Cerebellar nuclear complex (tissue), 1 donor: ENCODE results near the gene TMPRSS6.

ENCODE experiments used
- DNase-seq, 2 experiments: peaks; one replicate each; lab custom pipeline; 2025; lab: John Stamatoyannopoulos, UW

Gene TMPRSS6

DNA sequence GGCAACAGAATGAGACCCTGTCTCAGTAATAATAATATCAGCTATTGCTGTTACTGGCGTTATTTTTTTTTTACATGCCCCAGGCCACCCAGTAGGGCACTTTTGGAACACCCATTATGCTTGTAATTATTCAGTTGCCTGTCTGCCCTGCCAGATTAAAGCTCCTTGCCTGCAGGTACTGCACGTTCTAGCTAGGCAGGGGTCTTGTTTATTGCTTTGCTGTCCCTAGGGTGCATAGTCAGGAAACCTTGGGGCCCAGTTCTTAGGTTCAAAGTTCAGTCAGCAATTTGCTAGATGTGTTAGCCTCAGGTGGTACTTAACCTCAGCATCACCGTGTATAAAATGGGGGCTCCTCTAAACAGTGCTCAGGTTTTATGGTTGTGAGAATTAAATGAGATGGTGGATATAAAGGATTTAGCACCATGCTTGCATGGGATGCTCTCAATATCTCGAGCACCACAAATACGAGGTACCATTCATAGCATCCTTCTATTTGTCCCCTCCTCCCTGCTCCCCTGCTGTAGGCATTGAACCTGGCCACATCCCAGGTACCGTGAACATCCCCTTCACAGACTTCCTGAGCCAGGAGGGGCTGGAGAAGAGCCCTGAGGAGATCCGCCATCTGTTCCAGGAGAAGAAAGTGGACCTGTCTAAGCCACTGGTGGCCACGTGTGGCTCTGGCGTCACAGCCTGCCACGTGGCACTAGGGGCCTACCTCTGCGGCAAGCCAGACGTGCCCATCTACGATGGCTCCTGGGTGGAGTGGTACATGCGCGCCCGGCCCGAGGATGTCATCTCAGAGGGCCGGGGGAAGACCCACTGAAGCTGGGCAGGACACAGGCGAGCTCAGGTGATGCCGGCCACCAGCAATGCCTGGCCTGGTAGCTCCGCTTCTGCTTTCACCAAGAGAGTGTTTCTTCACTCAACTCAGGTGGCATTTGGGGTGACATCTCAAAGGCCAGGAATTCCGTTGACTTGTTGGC lies 80.5 kb downstream of the TMPRSS6 start:
- no peak for DNase-seq

DNA sequence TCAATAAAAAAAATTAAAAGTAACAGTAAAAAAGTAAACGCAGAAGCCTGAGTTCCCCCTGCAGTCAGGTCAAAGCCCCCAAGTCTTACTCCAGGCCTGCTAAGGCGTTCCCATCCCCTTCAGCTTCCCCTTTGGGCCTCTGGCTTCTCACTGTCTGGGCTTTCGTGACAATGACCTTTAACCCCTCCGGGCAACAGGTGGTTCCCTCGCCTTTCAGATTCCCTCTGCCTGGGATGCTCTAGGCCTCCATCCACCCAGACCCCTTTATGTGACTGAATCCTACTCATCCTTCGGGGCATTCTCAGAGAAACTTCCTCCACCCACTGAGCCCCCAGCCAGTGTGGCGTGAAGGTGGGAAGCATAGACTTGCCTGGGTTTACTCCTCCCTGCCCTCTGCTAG lies 82.0 kb downstream of the TMPRSS6 start:
- no peak for DNase-seq

DNA sequence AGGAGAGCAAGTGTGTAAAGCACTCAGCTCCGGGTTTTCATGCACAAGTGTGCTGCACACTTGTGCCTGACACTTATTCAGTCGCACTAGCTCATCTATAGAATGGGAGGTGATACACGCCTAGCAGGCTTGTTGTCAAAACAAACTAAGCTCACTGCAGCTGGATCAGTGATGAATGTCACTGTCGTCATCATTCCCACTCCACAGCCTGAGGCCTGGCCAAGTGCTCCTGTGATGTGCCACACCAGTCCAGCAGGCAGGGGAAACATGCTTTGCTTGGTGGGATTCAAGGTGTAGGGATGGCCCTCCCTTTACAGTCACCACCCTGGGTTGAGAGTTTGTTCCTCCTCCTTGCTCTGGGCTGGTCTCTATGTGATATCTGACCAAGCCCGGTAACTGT lies 83.2 kb downstream of the TMPRSS6 start:
- no peak for DNase-seq

DNA sequence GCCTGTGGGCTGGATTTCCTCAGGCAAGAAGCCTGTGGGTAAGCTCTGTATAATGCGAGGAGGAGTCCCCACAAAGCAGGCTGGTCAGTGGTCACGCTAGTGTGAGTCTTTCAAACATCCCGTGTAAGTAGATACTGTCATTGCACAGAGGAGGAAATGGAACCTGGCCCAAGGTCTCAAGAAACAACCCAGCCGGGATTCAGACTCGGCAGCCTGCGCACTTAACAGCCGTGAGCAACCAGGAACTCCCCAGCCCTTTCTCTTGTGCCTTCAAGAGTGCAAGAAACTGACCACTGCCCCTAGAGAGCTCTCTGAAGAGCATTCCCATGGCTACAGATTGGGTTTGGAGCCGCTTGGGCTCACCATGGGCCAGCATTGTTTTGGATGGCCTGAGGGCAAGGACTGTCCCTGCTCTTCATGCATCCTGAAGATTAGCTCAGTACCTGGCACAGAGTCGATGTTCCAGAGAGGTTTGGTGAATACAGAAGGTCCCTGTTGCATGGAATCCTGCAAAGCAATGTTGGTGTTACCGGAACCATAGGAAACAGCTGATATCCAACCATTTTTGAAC lies 83.9 kb downstream of the TMPRSS6 start:
- no peak for DNase-seq

DNA sequence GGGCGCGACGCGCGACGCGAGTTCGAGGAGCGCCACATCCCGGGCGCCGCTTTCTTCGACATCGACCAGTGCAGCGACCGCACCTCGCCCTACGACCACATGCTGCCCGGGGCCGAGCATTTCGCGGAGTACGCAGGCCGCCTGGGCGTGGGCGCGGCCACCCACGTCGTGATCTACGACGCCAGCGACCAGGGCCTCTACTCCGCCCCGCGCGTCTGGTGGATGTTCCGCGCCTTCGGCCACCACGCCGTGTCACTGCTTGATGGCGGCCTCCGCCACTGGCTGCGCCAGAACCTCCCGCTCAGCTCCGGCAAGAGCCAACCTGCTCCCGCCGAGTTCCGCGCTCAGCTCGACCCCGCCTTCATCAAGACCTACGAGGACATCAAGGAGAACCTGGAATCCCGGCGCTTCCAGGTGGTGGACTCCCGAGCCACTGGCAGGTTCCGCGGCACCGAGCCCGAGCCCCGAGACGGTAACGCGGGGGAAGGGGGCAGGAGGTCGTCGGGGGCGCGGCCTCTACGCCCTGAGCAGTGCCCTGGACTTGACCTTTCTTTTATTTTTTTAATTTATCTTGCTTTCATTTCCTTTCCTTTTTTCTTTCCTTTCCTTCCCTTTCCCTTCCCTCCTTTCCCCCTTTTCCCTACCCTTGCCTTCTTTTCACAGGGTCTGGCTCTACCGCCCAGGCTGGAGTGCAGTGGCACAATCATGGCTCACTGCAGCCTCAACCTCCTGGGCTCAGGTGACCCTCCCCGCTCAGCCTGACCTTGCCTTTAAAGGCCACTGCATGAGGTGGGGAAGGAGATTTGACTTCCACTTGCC lies 85.0 kb downstream of the TMPRSS6 start:
- no peak for DNase-seq

DNA sequence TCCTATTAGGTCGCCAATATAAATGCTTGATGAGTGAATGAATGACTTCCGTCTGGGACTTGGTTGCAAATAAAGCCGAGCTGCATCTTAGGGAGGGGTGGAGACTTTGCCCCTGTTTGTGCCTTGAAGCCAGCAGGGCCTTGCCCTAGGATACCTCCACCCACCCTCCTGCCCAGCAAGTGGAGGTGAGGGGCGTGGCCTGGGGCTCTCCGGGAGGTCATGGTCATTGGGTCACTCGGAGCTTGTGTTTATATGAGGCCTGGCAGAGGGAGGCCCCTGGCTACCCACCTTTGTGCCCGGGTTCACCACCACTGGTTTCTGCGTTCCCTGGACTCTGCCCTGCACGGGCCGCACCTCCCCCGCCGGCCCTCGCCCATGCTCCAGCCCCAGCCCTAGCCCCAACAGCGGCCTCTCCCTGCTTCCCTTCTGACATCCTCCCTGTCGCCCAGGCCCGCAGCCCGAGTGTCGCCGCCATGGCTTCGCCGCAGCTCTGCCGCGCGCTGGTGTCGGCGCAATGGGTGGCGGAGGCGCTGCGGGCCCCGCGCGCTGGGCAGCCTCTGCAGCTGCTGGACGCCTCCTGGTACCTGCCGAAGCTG lies 85.7 kb downstream of the TMPRSS6 start:
- no peak for DNase-seq

DNA sequence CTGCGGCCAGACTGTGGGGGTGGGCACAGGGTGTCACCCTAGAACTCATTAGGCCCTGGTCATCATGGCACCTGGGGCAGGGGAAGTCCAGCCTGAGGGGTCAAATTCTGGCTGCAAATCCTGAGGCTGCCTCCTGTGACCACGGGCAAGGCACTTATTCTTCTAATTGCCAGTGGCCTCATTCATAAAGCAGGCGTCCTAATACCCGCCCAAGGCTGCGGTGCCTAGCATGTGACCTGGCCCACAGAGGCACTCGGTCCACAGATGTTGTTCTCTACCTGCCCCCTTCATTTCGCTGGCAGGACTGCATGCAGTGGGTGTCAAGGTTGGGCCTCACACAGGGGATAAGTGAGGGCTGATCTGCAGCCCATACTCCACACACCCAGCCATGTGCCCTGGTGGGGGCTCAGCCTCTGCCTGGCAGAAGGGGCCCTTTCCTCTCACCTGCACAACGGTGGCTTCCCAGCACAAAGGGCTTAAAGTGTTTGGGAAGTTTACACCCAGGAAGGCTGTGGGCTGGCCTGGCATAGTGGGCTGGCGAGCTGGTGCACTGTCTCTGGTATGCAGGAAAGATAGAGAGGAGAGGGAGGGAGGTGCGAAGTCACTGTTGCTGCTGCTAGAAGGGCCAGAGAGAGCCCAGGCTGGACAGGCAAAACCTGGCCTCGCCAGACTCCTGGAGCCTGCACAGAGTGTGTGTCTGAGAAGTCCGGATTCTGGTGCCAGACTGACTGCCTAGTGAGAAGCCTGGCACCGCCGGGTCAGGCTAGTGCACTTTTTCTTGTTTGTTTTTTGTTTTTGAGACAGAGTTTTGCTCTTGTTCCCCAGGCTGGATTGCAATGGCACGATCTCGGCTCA lies 86.8 kb downstream of the TMPRSS6 start:
- no peak for DNase-seq

DNA sequence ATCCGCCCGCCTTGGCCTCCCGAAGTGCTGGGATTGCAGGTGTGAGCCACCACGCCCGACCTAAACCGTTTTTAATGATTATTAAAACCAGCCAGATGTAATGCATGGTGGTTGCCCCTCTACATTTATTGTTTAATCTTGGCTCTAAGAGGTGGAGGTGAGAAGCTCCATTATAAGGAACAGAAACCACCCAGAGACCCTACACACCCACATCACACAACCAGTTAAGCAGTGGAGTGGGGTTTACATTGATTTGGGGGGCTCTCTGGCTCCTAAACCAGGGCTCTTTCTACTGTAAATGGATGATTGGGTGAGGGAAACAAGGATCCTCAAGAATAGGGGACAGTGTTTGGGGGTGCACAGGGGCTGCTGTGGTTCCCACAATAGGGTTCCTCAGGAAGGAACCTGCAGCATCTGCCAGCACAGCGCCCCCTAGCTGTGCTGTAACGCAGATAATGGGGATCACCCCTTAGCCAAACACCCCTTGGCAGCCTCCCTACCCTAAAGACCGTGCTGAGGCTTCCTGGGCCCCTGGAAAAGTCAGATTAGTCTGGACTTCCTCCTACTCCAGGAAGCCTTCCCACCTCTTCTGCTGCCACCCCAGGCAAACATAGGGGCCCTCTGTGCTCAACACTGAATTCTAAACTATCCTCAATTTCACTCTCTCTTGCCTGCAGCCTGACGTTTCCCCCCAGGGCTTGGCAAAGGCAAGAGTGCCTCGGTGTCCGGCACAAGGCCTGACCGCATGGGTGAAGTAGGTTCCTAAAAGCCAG lies 87.6 kb downstream of the TMPRSS6 start:
- no peak for DNase-seq

DNA sequence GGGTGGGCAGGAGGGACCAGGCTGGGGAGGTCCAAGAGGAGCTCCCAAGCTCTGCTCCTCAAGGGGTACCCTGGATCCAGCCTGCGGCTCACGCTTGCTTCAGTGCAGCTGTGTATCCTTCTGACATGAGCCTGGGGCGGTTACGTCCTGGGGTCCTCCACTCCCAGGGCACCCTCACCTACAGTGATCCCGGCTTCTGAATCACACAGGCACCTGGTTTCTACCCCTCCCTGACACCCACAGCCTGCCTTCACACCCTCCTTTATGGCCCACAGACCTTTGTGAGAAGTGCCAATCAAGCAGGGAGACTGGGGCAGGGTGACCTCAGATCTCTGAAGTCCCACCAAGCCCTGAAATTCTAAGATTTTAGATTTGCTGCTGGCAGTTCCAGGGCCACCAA lies 88.5 kb downstream of the TMPRSS6 start:
- DNase-seq, result no peak

DNA sequence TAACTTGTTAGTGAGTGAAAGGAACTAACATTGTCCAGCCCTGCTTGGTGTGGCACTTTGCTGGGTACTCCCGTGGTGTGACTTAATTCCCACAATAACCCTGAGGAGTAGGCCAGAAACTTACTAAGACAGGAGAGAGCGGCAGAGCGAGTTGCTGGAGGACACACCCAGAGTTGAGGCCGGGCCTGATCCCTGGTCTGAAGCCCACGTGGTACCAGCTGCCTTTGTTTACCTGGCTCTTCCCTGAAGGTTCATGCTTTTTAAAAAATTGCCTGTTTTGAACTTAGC lies 89.4 kb downstream of the TMPRSS6 start:
- DNase-seq, result no peak

DNA sequence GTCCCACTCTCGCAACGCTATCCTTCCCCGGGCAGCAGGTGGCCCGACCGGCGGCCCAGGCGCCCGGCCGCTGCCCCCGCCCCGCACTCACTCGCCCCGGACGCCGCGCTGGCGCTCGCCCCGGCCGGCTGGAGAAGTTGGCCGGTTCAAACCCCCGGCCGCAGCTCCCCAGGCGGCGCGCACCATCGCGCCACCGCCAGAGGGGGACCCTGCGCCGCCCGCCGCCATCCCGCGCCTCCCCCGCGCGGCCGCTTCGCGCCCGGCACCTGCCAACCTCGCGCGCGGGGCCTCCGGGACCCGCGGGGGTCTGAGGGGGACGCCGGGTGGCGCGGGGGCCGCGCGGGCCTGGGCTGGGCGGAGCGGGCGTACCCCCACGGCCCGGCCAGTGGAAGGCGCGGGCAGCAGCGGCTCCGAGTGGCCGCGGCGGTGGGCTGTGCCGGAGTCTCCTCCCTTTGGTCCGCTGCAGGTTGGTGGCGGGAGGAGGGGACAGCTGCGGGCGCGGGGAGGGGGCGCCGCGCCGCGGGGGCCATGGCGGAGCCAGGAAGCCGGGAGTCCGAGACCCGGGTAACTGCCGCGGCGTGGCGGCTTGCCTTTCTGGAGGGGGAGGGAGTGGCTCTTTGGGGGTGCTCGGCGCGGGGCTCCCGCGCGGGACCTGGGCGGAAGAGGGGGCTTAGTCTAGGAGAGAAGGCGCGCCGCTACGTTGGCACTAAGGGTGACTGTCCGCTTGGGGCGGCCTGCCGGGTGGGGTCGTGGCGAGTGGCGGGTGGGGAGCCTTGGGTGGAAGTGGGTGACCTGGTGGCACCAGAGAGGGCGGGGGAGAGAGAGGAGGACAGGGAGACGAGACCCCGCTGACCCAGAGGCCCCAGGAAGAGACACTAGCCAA lies 90.0 kb downstream of the TMPRSS6 start, which contains the start of the genes MPST and TST:
Gene MPST (plus strand): TSS at position 434 of the 883 bp plus-strand sequence. CDS start 95 bp downstream, at position 529.
Gene TST (minus strand): TSS at position 139 of the 883 bp plus-strand sequence. CDS start 715 bp downstream, outside the sequence.
- DNase-seq, result no peak

DNA sequence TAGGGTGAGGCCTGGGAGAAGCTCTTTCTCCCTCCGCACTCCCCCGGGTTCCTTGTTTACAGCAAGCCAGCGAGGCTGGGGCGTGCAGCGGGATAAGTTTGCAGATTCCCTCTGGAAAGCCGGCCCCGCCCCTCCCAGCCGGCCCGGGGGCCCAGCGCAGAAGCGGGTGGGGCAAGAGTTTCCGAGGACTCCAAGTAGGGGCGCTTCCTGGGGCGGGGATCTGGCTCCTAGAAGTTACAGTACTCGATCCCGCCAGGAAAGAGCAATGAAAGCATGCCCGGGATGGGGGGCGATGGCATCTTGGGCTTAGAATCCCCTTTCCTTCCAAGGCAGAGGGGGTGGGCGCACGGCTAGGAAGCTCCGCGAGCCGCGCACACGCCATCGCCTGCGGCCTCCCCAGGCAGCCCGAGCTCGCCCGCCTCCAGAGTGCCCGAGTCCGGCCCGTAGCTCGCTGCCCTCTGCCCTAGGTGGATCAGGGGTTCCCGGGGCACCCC lies 90.7 kb downstream of the TMPRSS6 start:
- no peak for DNase-seq

DNA sequence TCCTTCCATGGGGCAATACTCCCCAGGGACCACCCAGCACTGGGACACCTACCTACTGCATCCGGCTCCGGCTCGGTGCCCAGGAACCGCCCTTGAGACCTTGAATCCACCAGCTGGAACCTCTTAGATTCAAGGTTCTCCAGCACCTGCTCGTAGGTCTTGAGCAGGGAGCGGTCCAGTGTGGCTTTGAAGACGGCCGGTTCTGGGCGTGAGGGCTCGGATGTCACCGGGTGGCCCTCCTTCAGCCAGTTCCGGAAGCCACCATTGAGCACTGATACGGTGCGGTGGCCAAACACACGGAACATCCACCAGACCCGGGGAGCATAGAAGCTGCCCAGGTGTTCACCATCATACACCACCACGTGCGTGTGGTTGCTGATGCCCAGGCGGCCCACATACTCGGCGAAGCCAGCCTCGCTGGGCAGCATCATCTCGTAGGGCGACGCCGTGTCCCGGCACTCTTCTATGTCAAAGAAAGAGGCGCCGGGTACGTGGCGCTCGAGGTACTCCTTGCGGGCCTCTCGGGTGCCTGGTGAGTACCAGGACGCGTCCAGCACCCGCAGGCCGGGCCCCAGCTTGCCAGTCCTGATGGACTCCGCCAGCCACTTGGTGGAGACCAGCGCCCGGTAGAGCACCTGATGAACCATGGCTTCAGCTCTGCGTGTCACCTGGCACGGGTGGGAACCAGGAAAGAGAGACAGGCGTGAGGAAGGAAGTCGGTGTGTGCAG lies 91.3 kb downstream of the TMPRSS6 start:
- no peak for DNase-seq

DNA sequence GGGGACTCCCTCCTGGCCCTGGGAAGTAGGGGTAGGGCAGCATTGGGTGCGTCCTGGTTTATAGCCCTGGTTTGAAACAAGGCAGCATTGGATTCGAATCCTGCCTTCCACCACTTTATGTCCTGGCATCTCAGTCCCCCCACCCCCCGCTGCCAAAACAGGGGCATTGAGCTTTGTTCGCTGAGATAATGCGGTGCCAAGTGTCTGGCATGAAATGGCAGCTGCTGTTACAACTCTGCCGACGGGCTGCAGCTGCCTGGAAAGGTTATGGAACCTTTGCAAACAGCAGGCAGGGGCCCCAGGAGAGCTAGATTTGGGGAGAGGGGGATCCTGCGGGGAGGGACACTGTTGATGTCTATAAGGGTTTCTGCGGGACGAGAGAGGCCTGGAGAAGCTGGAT lies 92.2 kb downstream of the TMPRSS6 start:
- DNase-seq, result no peak

DNA sequence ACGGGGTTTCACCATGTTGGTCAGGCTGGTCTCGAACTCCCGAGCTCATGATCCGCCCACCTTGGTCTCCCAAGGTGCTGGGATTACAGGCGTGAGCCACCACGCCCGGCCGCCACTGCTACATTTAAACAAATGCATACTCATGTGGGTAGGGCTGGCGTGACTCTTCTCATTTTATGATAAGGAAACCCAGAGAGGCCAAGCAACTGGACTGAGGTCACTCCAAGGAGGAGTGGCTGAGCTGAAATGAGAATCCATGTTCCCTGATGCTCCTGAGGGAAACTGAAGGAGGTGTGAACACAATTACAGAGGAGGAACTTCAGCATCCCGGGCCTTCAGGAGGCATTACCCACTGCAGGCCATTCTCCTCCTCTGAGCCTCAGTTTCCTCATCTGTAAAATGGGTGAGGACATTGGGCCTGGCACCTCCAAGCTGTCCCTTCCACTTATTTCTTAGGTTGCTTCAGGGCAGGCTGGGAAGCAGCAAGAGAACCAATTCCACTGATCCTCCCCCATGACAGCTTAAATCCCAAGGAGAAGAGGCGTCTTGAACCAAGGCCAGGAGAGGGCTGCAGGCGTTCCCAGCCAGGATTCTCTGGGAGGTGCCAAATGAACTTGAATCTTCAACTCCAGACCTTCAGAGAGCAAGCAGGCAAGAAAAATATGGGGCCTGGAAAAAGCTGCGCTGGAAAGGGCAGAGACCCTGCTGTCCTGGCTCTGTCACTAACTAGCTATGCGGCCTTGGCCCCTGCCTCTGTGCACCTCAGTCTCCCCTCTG lies 93.2 kb downstream of the TMPRSS6 start:
- no peak for DNase-seq

DNA sequence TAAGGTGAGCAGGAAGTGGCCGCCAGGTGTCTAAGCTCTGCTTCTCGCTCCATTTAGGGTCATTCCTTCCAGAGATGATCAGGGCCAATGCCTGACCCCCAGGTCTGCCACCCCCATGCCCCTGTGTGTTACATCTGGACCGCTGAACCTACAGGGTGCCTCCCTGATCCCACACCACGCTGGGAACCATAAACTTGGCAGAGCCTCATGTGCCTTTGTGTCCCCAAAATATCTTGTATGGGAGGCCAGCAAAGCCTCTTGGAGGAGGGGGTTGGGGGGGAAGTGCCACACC lies 94.0 kb downstream of the TMPRSS6 start:
- no peak for DNase-seq
